Stomach (tissue), 9 donors: ENCODE measurements around the gene AWAT2. TPM values are rescaled to one million over a fixed set of nuclear protein-coding genes. Genes with fewer than 3 reads are reported as not detected.
A peak's percentile ranks its signal among the peaks of the same experiment; 100 is the strongest.

Experiments used
- DNase-seq, 2 donors: peaks; one replicate each; pipeline versions ENCODE4 v3.0.0 to v3.0.0-alpha.2; 2013 to 2019
- H3K27ac ChIP-seq, 5 donors: fragments of 200-600 bp in 4 of 5; sonication (generic) in 4 of 5; one replicate each; pipeline ENCODE4 v1.5.1; 2013 to 2019; ENCODE audit warnings: mild to moderate bottlenecking in 1 of 5, moderate library complexity in 1 of 5
- H3K27me3 ChIP-seq, 3 donors: fragments of 200-600 bp; sonication (generic); one replicate each; pipeline ENCODE4 v1.5.1; 2017 to 2019; ENCODE audit warnings: mixed run types in 1 of 3
- H3K36me3 ChIP-seq, 4 donors: fragments of 200-600 bp; sonication (generic); 1 replicate in 3 of 4; 2 replicates in 1 of 4; pipeline ENCODE4 v1.5.1; 2016 to 2019
- H3K4me1 ChIP-seq, 4 donors: fragments of 200-600 bp; sonication (generic); one replicate each; pipeline ENCODE4 v1.5.1; 2016 to 2019
- H3K4me3 ChIP-seq, 4 donors: fragments of 200-600 bp; sonication (generic) in 3 of 4; one replicate each; pipeline ENCODE4 v1.5.1; 2016 to 2019; ENCODE audit warnings: mild to moderate bottlenecking in 1 of 4
- H3K9me3 ChIP-seq, 4 donors: fragments of 200-600 bp; sonication (generic); one replicate each; pipeline ENCODE4 v1.5.1; 2016 to 2019
- CTCF ChIP-seq, 7 experiments: fragments of 450-650 bp in 4 of 7; fragments of 200-600 bp in 3 of 7; sonication (generic) in 3 of 7; IDR thresholded peaks; one replicate each; pipeline ENCODE4 v1.5.1; 2016 to 2019; ENCODE audit warnings: antibody characterized with exemption in 7 of 7, control low read depth in 2 of 7, mild to moderate bottlenecking in 1 of 7
- EP300 ChIP-seq: sonication (generic); formaldehyde crosslinking; IDR thresholded peaks from one replicate; pipeline ENCODE4 v1.6.1; 2017; ENCODE audit warnings: antibody characterized with exemption
- POLR2A ChIP-seq, 4 donors: fragments of 450-650 bp; IDR thresholded peaks; one replicate each; pipeline ENCODE4 v1.6.1; 2016; ENCODE audit warnings: antibody characterized with exemption in 4 of 4, control low read depth in 2 of 4, mild to moderate bottlenecking in 1 of 4, moderate library complexity in 1 of 4
- POLR2AphosphoS5 ChIP-seq, 3 donors: sonication (generic); formaldehyde crosslinking; IDR thresholded peaks; one replicate each; pipeline ENCODE4 v1.6.1; 2016; ENCODE audit warnings: antibody characterized with exemption in 3 of 3
- WGBS, 5 donors: extraction: QIAGEN DNeasy Blood & Tissue Kit in 3 of 5; methylation state at CpG; one replicate each; pipeline versions ENCODE4 v1.1.5 to v1.1.7; 2013 to 2018; 5-methylcytosine and 5-hydroxymethylcytosine counted together
- intact Hi-C: fragments of 100-400 bp; cut with DNase I; formaldehyde crosslinking; loops from one replicate; pipeline ENCODE4 v1.15.1; 2023; ENCODE audit warnings: low total_unique reads
- polyA plus RNA-seq, 3 donors: library from polyadenylated mRNA; stranded (reverse); fragments of 200-250 nt; gene quantifications; one replicate each; pipeline ENCODE4 v1.2.3, GENCODE V29; 2013
- total RNA-seq, 5 donors: library from RNA; depleted of rRNA; stranded (reverse); fragments of >200 nt; gene quantifications; one replicate each; pipeline versions ENCODE4 v1.1.0 to v1.2.3, GENCODE V29; 2014 to 2016
- donor health status: healthy with polysubstance abuse.
- donor health status: Bipolar disorder and iron deficiency.
- donor health status: healthy.

AWAT2 gene
- total and polyA plus RNA-seq, 8 donors: not detected

- intact Hi-C loops: loop anchor here (10.0 kb wide), 2 partner anchors 61 to 499 kb away; no protein-coding TSS in a partner anchor
- peak; percentile 46 to 60 for DNase-seq
- WGBS, 5 donors: 59 to 73% (median 62%) methylated on average over 10 of the region's 10 CpGs
Observed at GRCh38 chrX:70033348-70034051, 16.2 kb downstream of the AWAT2 start.

GRCh38 chrX:70032792-70033191 lies 16.9 kb downstream of the AWAT2 start:
- no peak overlapping the region for H3K4me3 ChIP-seq
- no peak for DNase-seq
- intact Hi-C loops: loop anchor here (10.0 kb wide), 2 partner anchors 62 to 498 kb away; no protein-coding TSS in a partner anchor
- no peak overlapping the region for H3K27ac ChIP-seq
- TF ChIP-seq POLR2A (IDR thresholded peaks at IDR 0.05) (no peak), CTCF (IDR thresholded peaks at IDR 0.05) (no peak), POLR2AphosphoS5 (IDR thresholded peaks at IDR 0.05) (no peak), EP300 (no peak)
- H3K27me3 ChIP-seq: peaks cover 0 to 4% (median 0%) of the 10 kb centered on the region in 3 donors
- H3K9me3 ChIP-seq: no peaks in the 10 kb centered on the region
- 48 to 68% (median 62%) methylated on average over 2 of the region's 2 CpGs for WGBS, 5 donors
- H3K4me1 ChIP-seq: no peaks in the 10 kb centered on the region
- H3K36me3 ChIP-seq: no peaks in the 10 kb centered on the region

More at GRCh38 chrX:70033348-70034051, 16.2 kb downstream of the AWAT2 start:
- Histone ChIP-seq H3K9me3 (no peaks in the 10 kb centered on the region), H3K4me3 (no peak overlapping the region), H3K36me3 (no peaks in the 10 kb centered on the region), H3K27ac (no peak overlapping the region), H3K27me3 (peaks cover 0 to 4% (median 0%) of the 10 kb centered on the region in 3 donors), H3K4me1 (no peaks in the 10 kb centered on the region)
- TF ChIP-seq POLR2AphosphoS5 (IDR thresholded peaks at IDR 0.05) (no peak), CTCF (IDR thresholded peaks at IDR 0.05) (peak in 5 of 7 experiments; percentile 11 to 54 (median 43)), EP300 (no peak)

GRCh38 chrX:70030301-70030767 lies 19.4 kb downstream of the AWAT2 start:
- WGBS, 5 donors: 0 to 13% (median 6%) methylated on average over 1 to 4 of the region's 4 CpGs
- Histone ChIP-seq H3K4me1 (peaks cover 0 to 5% (median under 1%) of the 10 kb centered on the region in 4 donors), H3K27me3 (peaks cover 0 to 4% (median 0%) of the 10 kb centered on the region in 3 donors), H3K4me3 (no peak overlapping the region), H3K27ac (no peak overlapping the region), H3K36me3 (no peaks in the 10 kb centered on the region), H3K9me3 (no peaks in the 10 kb centered on the region)
- TF ChIP-seq EP300 (no peak), POLR2AphosphoS5 (IDR thresholded peaks at IDR 0.05) (no peak), CTCF (IDR thresholded peaks at IDR 0.05) (peak in 4 of 7 experiments; percentile 42 to 65 (median 60))
- DNase-seq: peak; percentile 43 to 76
- intact Hi-C loops: loop anchor here (10.0 kb wide), 2 partner anchors 64 to 496 kb away; no protein-coding TSS in a partner anchor

- 19 to 61% (median 55%) methylated on average over 1 to 4 of the region's 4 CpGs for WGBS, 5 donors
- no peaks in the 10 kb centered on the region for H3K9me3 ChIP-seq
- DNase-seq: no peak
- no peak overlapping the region for H3K4me3 ChIP-seq
- no peak for TF ChIP-seq POLR2AphosphoS5 (IDR thresholded peaks at IDR 0.05)
- TF ChIP-seq EP300: no peak
- intact Hi-C loops: loop anchor here (10.0 kb wide), 2 partner anchors 65 to 495 kb away; no protein-coding TSS in a partner anchor
- H3K4me1 ChIP-seq: peaks cover 0 to 10% (median 3%) of the 10 kb centered on the region in 4 donors
- H3K27me3 ChIP-seq: peaks cover 0 to 4% (median 0%) of the 10 kb centered on the region in 3 donors
- no peaks in the 10 kb centered on the region for H3K36me3 ChIP-seq
- H3K27ac ChIP-seq: no peak overlapping the region
Observed at GRCh38 chrX:70029863-70030262, 19.9 kb downstream of the AWAT2 start.

- no peaks in the 10 kb centered on the region for H3K27me3 ChIP-seq
- H3K27ac ChIP-seq: no peak overlapping the region
- intact Hi-C loops: no loop called here
- 59 to 71% (median 65%) methylated on average over 4 of the region's 4 CpGs for whole genome bisulfite sequencing, 5 donors
- H3K9me3 ChIP-seq: no peaks in the 10 kb centered on the region
- no peak for DNase-seq
- TF ChIP-seq POLR2A (IDR thresholded peaks at IDR 0.05) (no peak), CTCF (IDR thresholded peaks at IDR 0.05) (no peak)
- H3K4me3 ChIP-seq: no peak overlapping the region
- H3K36me3 ChIP-seq: no peaks in the 10 kb centered on the region
- peaks cover 0 to 10% (median 3%) of the 10 kb centered on the region in 4 donors for H3K4me1 ChIP-seq
Observed at GRCh38 chrX:70026851-70027200, 22.9 kb downstream of the AWAT2 start.
